HepG2 (cell line): ENCODE measurements around the gene MYH9. TPM values are rescaled to one million over a fixed set of nuclear protein-coding genes. Genes with fewer than 3 reads are reported as not detected.

Experiments used
- ATM ChIP-seq: fragments of 450-650 bp; IDR thresholded peaks from 2 replicates; pipeline ENCODE4 v1.7.1; 2017; ENCODE audit warnings: mild to moderate bottlenecking, borderline replicate concordance
- IKZF4 ChIP-seq: sonication (generic); formaldehyde crosslinking; IDR thresholded peaks from 2 replicates; pipeline ENCODE4 v1.5.1; 2020; ENCODE audit warnings: borderline replicate concordance, mild to moderate bottlenecking, low read depth, missing genetic modification reagents; ENCODE audit errors: not compliant biosample characterization
- IKZF5 ChIP-seq: IDR thresholded peaks from 2 replicates; pipeline ENCODE4 v1.6.1; 2018; ENCODE audit warnings: missing genetic modification reagents, mild to moderate bottlenecking, missing compliant biosample characterization
- MATR3 ChIP-seq: sonication (generic); formaldehyde crosslinking; IDR thresholded peaks from 2 replicates; pipeline ENCODE4 v1.4.0; 2020; ENCODE audit warnings: missing genetic modification reagents
- ZKSCAN8 ChIP-seq: IDR thresholded peaks from 2 replicates; pipeline ENCODE4 v1.6.1; 2016; ENCODE audit warnings: borderline replicate concordance, missing genetic modification reagents, missing compliant biosample characterization
- ZNF296 ChIP-seq: sonication (generic); formaldehyde crosslinking; conservative IDR thresholded peaks from 2 replicates; pipeline ENCODE4 v1.5.0; 2020; ENCODE audit warnings: mild to moderate bottlenecking, missing genetic modification reagents
- ZNF33A ChIP-seq: sonication (generic); formaldehyde crosslinking; IDR thresholded peaks from 2 replicates; pipeline ENCODE4 v1.5.1; 2020; ENCODE audit warnings: missing genetic modification reagents, mild to moderate bottlenecking, moderate library complexity, borderline replicate concordance
- ZNF557 ChIP-seq: sonication (generic); formaldehyde crosslinking; IDR thresholded peaks from 2 replicates; pipeline ENCODE4 v1.4.0; 2020; ENCODE audit warnings: missing genetic modification reagents
- ZNF724P ChIP-seq: sonication (generic); formaldehyde crosslinking; IDR thresholded peaks from 2 replicates; pipeline ENCODE4 v1.8.0; 2022; ENCODE audit warnings: missing genetic modification reagents, borderline replicate concordance
- ZNF746 ChIP-seq: sonication (generic); formaldehyde crosslinking; IDR thresholded peaks from 2 replicates; pipeline ENCODE4 v1.8.0; 2022; ENCODE audit warnings: mild to moderate bottlenecking, missing genetic modification reagents
- ZNF768 ChIP-seq: sonication (generic); formaldehyde crosslinking; IDR thresholded peaks from 2 replicates; pipeline ENCODE4 v1.4.0; 2020; ENCODE audit warnings: missing genetic modification reagents
- ZSCAN30 ChIP-seq: sonication (generic); formaldehyde crosslinking; IDR thresholded peaks from 2 replicates; pipeline ENCODE4 v1.5.0; 2020; ENCODE audit warnings: mild to moderate bottlenecking, missing genetic modification reagents
- ZZZ3 ChIP-seq: sonication (generic); formaldehyde crosslinking; IDR thresholded peaks from 2 replicates; pipeline ENCODE4 v1.4.0; 2020; ENCODE audit warnings: missing genetic modification reagents, mild to moderate bottlenecking, borderline replicate concordance
- polyA plus RNA-seq, 8 experiments: library from polyadenylated mRNA; depleted of rRNA in 3 of 8; stranded (reverse) in 7 of 8; unstranded in 1 of 8; fragments of >200 nt; fragmentation: Illumina TruSeq in 4 of 8; extraction: Trizol in 4 of 8; gene quantifications; 2 replicates each; pipeline versions ENCODE4 v1.2.1 to v1.2.3, GENCODE V29; 2011 to 2016; ENCODE audit warnings: low read depth in 4 of 8, missing spikeins in 1 of 8, mixed read lengths in 1 of 8; ENCODE audit not compliant: insufficient read depth in 1 of 8
- total RNA-seq, 5 experiments: library from RNA; depleted of rRNA; stranded (reverse); fragments of >200 nt; fragmentation: Illumina TruSeq; extraction: Trizol; gene quantifications; 2 replicates each; pipeline ENCODE4 v1.2.3, GENCODE V29; 2016; ENCODE audit warnings: low read depth in 1 of 5
- TF ChIP-seq, protein P1 (sequence below): sonication (generic); formaldehyde crosslinking; IDR thresholded peaks from 2 replicates; pipeline ENCODE4 v1.5.0; 2020; ENCODE audit warnings: mild to moderate bottlenecking, missing genetic modification reagents, borderline replicate concordance
- TF ChIP-seq, protein P2 (sequence below): sonication (generic); formaldehyde crosslinking; IDR thresholded peaks from 2 replicates; pipeline ENCODE4 v1.5.0; 2020; ENCODE audit warnings: mild to moderate bottlenecking, missing genetic modification reagents, borderline replicate concordance
- TF ChIP-seq, protein P3 (sequence below): sonication (generic); formaldehyde crosslinking; IDR thresholded peaks from 2 replicates; pipeline ENCODE4 v1.4.0; 2020; ENCODE audit warnings: missing genetic modification reagents; ENCODE audit errors: not compliant biosample characterization

Gene MYH9
- total and polyA plus RNA-seq, 2 of the 13 experiments (the other 11 are each of a cell fraction or from before 2014, with no cell fraction given) = 50.7 to 98.5 TPM

GRCh38 chr22:36351921-36352802 is 35.6 kb downstream of the MYH9 start (continued):
- TF ChIP-seq, protein P1, sequence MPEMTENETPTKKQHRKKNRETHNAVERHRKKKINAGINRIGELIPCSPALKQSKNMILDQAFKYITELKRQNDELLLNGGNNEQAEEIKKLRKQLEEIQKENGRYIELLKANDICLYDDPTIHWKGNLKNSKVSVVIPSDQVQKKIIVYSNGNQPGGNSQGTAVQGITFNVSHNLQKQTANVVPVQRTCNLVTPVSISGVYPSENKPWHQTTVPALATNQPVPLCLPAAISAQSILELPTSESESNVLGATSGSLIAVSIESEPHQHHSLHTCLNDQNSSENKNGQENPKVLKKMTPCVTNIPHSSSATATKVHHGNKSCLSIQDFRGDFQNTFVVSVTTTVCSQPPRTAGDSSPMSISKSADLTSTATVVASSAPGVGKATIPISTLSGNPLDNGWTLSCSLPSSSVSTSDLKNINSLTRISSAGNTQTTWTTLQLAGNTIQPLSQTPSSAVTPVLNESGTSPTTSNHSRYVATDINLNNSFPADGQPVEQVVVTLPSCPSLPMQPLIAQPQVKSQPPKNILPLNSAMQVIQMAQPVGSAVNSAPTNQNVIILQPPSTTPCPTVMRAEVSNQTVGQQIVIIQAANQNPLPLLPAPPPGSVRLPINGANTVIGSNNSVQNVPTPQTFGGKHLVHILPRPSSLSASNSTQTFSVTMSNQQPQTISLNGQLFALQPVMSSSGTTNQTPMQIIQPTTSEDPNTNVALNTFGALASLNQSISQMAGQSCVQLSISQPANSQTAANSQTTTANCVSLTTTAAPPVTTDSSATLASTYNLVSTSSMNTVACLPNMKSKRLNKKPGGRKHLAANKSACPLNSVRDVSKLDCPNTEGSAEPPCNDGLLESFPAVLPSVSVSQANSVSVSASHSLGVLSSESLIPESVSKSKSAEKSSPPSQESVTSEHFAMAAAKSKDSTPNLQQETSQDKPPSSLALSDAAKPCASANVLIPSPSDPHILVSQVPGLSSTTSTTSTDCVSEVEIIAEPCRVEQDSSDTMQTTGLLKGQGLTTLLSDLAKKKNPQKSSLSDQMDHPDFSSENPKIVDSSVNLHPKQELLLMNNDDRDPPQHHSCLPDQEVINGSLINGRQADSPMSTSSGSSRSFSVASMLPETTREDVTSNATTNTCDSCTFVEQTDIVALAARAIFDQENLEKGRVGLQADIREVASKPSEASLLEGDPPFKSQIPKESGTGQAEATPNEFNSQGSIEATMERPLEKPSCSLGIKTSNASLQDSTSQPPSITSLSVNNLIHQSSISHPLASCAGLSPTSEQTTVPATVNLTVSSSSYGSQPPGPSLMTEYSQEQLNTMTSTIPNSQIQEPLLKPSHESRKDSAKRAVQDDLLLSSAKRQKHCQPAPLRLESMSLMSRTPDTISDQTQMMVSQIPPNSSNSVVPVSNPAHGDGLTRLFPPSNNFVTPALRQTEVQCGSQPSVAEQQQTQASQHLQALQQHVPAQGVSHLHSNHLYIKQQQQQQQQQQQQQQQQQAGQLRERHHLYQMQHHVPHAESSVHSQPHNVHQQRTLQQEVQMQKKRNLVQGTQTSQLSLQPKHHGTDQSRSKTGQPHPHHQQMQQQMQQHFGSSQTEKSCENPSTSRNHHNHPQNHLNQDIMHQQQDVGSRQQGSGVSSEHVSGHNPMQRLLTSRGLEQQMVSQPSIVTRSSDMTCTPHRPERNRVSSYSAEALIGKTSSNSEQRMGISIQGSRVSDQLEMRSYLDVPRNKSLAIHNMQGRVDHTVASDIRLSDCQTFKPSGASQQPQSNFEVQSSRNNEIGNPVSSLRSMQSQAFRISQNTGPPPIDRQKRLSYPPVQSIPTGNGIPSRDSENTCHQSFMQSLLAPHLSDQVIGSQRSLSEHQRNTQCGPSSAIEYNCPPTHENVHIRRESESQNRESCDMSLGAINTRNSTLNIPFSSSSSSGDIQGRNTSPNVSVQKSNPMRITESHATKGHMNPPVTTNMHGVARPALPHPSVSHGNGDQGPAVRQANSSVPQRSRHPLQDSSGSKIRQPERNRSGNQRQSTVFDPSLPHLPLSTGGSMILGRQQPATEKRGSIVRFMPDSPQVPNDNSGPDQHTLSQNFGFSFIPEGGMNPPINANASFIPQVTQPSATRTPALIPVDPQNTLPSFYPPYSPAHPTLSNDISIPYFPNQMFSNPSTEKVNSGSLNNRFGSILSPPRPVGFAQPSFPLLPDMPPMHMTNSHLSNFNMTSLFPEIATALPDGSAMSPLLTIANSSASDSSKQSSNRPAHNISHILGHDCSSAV (CRISPR knock-in tag) = no peak
- TF ChIP-seq, protein P2, sequence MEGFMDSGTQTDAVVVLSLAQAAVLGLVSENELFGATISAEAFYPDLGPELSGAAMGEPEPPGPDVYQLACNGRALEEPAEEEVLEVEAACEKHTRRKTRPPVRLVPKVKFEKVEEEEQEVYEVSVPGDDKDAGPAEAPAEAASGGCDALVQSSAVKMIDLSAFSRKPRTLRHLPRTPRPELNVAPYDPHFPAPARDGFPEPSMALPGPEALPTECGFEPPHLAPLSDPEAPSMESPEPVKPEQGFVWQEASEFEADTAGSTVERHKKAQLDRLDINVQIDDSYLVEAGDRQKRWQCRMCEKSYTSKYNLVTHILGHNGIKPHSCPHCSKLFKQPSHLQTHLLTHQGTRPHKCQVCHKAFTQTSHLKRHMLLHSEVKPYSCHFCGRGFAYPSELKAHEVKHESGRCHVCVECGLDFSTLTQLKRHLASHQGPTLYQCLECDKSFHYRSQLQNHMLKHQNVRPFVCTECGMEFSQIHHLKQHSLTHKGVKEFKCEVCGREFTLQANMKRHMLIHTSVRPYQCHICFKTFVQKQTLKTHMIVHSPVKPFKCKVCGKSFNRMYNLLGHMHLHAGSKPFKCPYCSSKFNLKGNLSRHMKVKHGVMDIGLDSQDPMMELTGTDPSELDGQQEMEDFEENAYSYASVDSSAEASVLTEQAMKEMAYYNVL (CRISPR knock-in tag) = peak; percentile 59; the same call in 1 of the 2 replicates
- TF ChIP-seq ZKSCAN8 (CRISPR knock-in tag) (peak; percentile 89), ZNF768 (CRISPR knock-in tag) (peak; percentile 17), ZNF746 (CRISPR knock-in tag) (peak; percentile 58), ZSCAN30 (no peak), IKZF5 (CRISPR knock-in tag) (no peak; the same call in none of the 2 replicates), ATM (no peak), ZNF724P (CRISPR knock-in tag) (peak; percentile 23; the same call in 1 of the 2 replicates), IKZF4 (no peak), ZNF557 (no peak), ZNF296 (CRISPR knock-in tag) (no peak), ZZZ3 (CRISPR knock-in tag) (no peak), MATR3 (no peak), ZNF33A (no peak)
- TF ChIP-seq, protein P3, sequence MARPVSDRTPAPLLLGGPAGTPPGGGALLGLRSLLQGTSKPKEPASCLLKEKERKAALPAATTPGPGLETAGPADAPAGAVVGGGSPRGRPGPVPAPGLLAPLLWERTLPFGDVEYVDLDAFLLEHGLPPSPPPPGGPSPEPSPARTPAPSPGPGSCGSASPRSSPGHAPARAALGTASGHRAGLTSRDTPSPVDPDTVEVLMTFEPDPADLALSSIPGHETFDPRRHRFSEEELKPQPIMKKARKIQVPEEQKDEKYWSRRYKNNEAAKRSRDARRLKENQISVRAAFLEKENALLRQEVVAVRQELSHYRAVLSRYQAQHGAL = no peak
